Nephron progenitor cell (in vitro differentiated cells): ENCODE data around the gene CLPTM1L.

ENCODE experiments used
- DNase-seq: peaks from one replicate; pipeline ENCODE4 v3.0.0; 2021
- H3K27ac Mint-ChIP-seq: 2 replicates; pipeline ENCODE4 v1.8.0; 2021; ENCODE audit warnings: mild to moderate bottlenecking, moderate library complexity, mixed read lengths
- H3K27me3 Mint-ChIP-seq: 2 replicates; pipeline ENCODE4 v1.8.0; 2021; ENCODE audit warnings: mild to moderate bottlenecking, low read depth, mixed read lengths; ENCODE audit not compliant: poor library complexity
- H3K36me3 Mint-ChIP-seq: 2 replicates; pipeline ENCODE4 v1.8.0; 2021; ENCODE audit warnings: low read depth, mixed read lengths
- H3K4me1 Mint-ChIP-seq: 2 replicates; pipeline ENCODE4 v1.8.0; 2021; ENCODE audit warnings: mixed read lengths
- H3K4me3 Mint-ChIP-seq: 2 replicates; pipeline ENCODE4 v1.8.0; 2021; ENCODE audit warnings: mild to moderate bottlenecking, moderate library complexity, mixed read lengths
- H3K9me3 Mint-ChIP-seq: 2 replicates; pipeline ENCODE4 v1.8.0; 2021; ENCODE audit warnings: mild to moderate bottlenecking, moderate library complexity, mixed read lengths
- CTCF ChIP-seq: fragments of 200-600 bp; sonication (generic); IDR thresholded peaks from 2 replicates; pipeline ENCODE4 v1.5.0; 2021; ENCODE audit warnings: antibody characterized with exemption

The CLPTM1L gene

GRCh38 chr5:1299961-1300360, 44.9 kb downstream of the CLPTM1L start:
- no peak for TF ChIP-seq CTCF
- Mint-ChIP-seq H3K36me3 (no peaks in the 10 kb centered on the region), H3K4me3 (no peak overlapping the region), H3K27ac (no peak overlapping the region), H3K9me3 (peaks cover 21% of the 10 kb centered on the region), H3K27me3 (peaks cover 66% of the 10 kb centered on the region), H3K4me1 (peaks cover 16% of the 10 kb centered on the region)
- DNase-seq = peak; percentile 2

GRCh38 chr5:1299511-1299850, 45.4 kb downstream of the CLPTM1L start:
- peaks cover 63% of the 10 kb centered on the region for H3K27me3 Mint-ChIP-seq
- H3K4me3 Mint-ChIP-seq = no peak overlapping the region
- H3K36me3 Mint-ChIP-seq = no peaks in the 10 kb centered on the region
- peaks cover 21% of the 10 kb centered on the region for H3K9me3 Mint-ChIP-seq
- peak; percentile 12 for DNase-seq
- peaks cover 16% of the 10 kb centered on the region for H3K4me1 Mint-ChIP-seq
- no peak for TF ChIP-seq CTCF
- no peak overlapping the region for H3K27ac Mint-ChIP-seq

GRCh38 chr5:1298723-1299510, 46.0 kb downstream of the CLPTM1L start:
- peaks cover 60% of the 10 kb centered on the region for H3K27me3 Mint-ChIP-seq

GRCh38 chr5:1298067-1298551, 46.8 kb downstream of the CLPTM1L start:
- no peak overlapping the region for H3K4me3 Mint-ChIP-seq
- no peak for DNase-seq
- H3K9me3 Mint-ChIP-seq = peaks cover 8% of the 10 kb centered on the region
- no peaks in the 10 kb centered on the region for H3K36me3 Mint-ChIP-seq
- H3K4me1 Mint-ChIP-seq = peaks cover 16% of the 10 kb centered on the region
- H3K27ac Mint-ChIP-seq = no peak overlapping the region
- H3K27me3 Mint-ChIP-seq = peaks cover 59% of the 10 kb centered on the region
- no peak for TF ChIP-seq CTCF

More at GRCh38 chr5:1298723-1299510, 46.0 kb downstream of the CLPTM1L start:
- Mint-ChIP-seq H3K9me3 (peaks cover 16% of the 10 kb centered on the region), H3K27ac (no peak overlapping the region), H3K4me1 (peaks cover 16% of the 10 kb centered on the region), H3K36me3 (no peaks in the 10 kb centered on the region), H3K4me3 (no peak overlapping the region)
- peak; percentile 3 for DNase-seq
- no peak for TF ChIP-seq CTCF

- Mint-ChIP-seq H3K27me3 (peaks cover 64% of the 10 kb centered on the region), H3K9me3 (peaks cover 2% of the 10 kb centered on the region), H3K27ac (no peak overlapping the region), H3K4me3 (no peak overlapping the region), H3K4me1 (peaks cover 16% of the 10 kb centered on the region), H3K36me3 (no peaks in the 10 kb centered on the region)
- no peak for DNase-seq
- TF ChIP-seq CTCF = no peak
Measured at GRCh38 chr5:1297243-1297642, 47.7 kb downstream of the CLPTM1L start.

- TF ChIP-seq CTCF = no peak
- Mint-ChIP-seq H3K9me3 (no peaks in the 10 kb centered on the region), H3K4me1 (peaks cover 16% of the 10 kb centered on the region), H3K27me3 (peaks cover 65% of the 10 kb centered on the region), H3K4me3 (peak overlapping the region; percentile 52), H3K27ac (no peak overlapping the region), H3K36me3 (no peaks in the 10 kb centered on the region)
- DNase-seq = no peak
Measured at GRCh38 chr5:1295650-1296037, 49.3 kb downstream of the CLPTM1L start.
